ENCODE results near the gene GOLGA8B. TPM values are rescaled to one million over a fixed set of nuclear protein-coding genes. Genes with fewer than 3 reads are reported as not detected.
"Not testable (repeated sequence)": the region's sequence is repeated elsewhere in the genome, so short reads cannot be mapped to it uniquely, and the experiment has no call there.

GOLGA8B gene
- total RNA-seq, 1 donor from 2014 or later, result 31.3 TPM

DNA sequence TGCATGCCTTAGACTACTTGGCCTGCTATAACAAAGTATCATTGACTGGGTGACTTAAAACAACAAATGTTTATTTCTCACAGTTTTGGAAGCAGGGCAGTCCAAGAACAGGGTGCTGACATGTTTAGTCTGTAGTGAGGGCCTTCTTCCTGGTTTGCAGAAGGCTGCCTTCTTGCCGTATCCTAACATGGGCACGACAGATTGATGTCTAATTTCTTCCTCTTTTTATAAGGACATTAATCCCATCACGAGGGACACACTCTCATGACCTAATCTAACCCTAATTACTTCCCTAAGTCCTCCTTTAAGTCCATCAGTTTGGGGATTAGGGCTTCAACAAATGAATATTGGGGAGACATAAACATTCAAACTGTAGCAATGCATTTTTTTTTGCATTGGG, 10.9 kb upstream of the GOLGA8B start:
- DNase-seq, result no peak

DNA sequence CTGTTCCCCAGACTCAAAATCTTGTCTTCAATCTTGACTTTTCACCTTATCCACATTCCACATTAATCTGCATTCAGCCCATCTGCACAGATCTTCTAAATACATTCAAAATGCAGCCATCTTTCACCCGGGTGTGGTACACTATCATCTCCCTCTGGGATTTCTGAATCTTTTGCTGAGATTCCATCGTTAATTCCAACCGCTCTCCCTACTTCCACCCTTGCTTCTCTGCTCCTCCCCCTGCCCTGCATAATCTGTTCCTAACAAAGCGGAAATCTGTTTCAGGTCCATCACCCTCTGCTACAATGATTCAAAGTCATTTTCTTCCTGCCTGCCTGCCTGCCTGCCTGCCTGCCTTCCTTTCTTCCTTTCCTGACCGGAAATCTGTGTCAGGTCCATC, 7.9 kb upstream of the GOLGA8B start:
- no peak for DNase-seq

DNA sequence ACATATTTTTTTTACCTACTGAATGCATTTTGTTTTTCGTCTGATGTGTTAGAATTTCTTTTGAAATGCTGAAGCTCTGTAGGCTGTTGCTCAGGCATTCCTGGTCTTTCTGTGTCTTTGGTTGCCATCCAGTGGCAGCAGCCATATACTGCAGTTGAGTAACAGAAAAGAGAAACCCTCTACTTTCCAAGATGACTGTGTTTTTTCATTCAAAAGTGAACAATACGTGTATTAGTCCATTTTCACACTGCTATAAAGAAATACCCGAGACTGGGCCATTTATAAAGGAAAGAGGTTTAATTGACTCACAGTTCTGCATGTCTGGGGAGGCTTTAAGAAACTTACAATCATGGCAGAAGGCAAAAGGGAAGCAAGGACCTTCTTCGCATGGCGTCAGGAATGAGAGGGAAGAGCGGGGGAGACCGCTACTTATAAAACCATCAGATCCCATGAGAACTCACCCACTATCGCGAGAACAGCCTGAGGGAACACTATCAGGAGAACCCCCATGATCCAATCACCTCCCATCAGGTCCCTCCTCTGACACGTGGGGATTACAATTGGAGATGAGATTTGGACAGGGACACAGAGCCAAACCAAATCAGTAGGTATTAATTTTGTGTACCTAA, 4.7 kb upstream of the GOLGA8B start:
- DNase-seq, result peak; percentile 82

DNA sequence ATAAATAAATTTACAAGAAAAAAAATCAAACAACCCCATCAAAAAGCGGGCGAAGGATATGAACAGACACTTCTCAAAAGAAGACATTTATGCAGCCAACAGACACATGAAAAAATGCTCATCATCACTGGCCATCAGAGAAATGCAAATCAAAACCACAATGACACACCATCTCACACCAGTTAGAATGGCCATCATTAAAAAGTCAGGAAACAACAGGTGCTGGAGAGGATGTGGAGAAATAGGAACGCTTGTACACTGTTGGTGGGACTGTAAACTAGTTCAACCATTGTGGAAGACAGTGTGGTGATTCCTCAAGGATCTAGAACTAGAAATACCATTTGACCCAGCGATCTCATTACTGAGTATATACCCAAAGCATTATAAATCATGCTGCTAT, 2.5 kb upstream of the GOLGA8B start:
- DNase-seq, result not testable (repeated sequence)

DNA sequence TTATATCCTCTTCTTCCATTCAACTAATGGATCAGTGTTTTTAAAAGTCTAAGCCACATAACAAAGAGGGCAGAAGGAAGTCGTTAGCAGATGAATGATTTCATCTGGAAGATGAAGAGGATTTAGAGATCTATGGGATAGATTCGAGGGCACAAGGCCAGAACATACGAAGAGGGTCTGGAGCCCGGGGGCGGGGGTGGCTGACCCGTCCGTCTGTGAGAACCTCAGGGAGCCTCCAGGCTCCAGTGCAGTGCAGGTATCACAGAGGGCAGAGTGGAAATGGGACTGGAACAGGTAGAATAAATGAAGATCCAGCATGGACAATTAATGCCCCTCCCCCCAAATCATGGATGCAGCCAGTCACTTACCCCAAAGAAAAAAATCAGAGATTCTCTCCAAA, 1.5 kb upstream of the GOLGA8B start:
- DNase-seq, result no peak

DNA sequence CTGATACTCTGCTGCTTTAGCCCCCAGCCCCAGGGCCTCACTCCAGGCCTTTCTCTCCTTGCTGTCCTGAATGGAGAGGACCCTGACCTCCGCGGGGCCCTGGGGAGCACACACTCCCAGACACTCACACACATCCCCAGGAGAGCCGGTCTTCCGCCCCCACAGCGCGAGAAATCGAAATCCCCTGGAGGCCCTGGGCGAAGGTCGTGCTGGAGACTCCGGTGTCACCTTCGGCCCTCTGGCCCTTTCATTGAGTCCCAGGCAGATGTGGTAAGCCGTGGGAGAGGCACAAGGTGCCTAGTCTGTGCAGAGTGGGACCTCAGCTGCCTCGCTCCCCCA, 848 bp upstream of the GOLGA8B start:
- no peak for DNase-seq

DNA sequence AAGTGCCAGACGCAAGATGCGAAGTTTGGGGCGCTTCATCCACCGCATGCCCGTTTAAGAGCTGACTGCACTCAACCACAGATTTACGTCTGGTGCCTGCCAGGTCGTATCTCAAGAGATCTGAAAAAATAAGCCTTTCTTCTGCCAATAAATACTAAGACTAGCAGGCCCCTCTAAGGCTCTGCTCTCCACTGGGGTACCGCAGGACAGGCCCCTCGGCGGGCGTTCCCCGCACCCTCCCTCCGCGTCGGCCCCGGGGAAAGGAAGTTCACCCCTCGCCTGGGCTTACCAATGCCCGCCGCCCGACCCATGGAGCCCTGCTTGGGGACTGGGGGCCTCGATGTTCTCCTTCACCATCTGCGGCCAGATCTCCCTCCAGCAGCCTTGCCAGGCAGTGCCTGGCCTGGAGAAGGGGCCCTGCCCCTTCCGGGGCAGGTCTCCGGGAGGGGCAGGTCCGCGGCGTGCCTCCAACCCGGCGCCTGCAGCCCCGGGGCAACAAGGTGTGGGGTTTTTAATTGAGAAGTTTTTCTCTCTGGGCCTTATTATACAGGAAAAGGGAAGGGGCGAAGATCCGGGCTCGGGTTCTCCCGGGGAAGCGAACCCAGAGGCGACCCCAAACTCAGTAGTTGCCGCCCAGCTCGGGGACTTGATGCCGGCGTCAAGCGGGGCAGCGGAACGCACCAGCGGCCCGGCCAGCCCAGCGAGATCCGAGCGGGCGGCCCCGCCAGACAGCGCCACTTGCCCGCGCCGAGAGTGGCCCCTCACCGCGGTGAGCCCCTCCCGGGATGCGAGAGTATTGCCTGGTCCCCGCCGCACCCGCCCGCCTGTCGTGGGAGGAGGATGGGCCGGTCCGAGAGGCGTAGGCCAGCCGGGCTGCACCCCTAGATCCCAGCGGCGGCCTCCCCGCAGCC, 735 bp downstream of the GOLGA8B start:
- peak; percentile 31 for DNase-seq

DNA sequence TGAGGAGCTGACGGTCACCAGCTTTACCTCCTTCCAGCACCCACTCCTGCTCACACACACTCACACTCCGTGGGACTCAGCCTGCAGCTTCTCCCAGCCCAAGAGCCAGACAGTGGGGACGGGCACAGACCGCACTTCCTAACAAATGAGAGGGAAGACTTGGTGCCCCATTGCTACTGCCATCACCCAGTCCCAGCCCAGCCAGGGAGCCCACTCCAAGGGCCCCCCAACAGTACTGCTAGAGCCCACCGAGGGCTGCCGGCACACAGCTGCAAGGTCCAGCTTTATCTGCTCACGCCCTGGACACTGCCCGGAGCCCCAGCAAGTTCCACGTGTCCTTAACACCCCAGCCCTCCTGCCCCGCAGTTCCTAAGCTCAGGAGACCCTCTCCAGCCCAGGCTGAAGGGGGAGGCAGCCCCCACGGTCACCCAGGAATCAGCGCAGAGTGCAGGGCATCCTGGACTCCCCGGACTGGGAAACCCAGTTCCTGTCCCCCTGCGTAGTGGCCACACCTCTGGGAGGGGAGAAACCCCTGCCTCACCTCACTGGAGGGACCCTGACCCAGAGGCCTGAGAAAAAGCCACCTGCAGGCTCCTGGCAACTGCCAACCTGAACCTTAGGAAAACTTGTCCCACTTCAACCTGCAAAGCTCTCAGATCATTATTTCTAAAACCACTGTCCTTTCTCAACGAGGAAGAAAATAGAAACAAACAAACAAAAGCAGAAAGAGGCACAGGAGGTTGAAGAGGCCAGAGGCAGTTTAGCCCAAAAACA, 1.6 kb downstream of the GOLGA8B start:
- DNase-seq, result not testable (repeated sequence)

DNA sequence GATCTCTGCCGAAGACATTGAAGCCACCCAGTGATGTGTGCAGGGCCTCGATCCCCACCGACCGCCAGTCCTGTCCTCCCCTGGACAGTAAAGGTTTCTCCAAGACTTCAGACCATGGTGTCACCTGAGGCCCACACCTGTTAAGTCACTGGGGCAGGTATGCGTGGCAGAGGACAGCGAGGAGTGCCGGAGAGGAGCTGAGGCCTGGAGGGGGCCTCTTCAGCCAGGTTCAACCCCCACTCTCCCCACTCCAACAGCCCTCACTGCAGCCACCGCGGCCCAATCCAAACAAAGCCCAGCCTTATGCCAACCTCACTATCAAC, 2.4 kb downstream of the GOLGA8B start:
- DNase-seq, result no peak

DNA sequence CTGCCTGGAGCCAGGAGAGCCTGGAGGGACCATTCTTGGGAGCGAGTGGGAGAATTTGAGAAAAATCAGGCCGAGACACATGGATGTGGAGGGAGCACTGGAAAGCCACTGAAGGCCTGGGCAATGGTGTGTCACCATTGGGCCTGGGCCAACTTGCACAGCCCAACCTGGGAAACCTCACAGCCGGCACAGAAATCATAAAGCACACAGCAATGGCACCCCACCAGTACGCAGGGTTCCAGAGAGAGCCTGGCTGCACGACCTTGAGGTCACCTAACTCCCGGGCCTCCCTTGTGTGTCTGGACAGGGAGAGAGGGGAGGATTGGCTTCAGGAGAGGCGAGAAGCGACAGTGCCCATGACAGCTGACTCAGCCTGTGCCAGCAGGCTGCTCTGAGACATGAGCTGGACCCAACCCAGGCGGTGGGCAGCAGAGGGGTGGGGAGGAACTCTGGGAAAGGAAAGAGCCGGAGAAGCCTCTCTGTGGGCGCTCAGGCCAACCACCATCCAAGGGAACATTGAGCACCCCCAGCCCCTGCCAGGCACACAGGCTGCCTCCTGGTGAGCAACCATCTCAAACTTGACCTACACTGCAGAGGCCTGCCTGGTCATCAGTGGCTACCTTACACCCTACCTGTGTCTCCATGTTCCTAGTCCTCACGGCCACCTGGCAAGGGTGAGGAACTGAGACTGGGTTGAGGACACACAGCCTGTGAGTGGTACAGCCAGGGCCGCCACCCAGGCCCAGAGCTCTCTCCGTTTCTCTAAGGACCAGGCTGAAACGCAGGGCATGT, 3.0 kb downstream of the GOLGA8B start:
- peak; percentile 76 for DNase-seq

DNA sequence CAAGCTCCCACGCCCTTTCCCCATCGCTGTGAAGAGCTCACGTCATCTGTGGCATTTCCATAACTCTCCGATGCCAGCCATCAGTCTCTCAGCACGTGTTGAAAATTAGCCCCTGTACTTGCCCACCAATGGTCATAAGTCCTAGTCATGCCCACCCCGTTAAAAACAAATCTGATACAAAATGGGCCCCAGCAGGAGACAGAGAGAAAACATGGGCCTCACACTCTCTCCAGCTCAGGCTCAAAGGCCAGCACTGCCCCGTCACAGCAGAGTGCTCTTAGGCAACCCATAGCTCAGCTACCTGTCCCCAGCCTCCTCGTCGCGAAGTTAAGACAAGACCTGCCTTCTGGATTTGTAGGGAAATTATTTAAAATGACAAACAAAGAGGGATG, 5.2 kb downstream of the GOLGA8B start:
- no peak for DNase-seq

DNA sequence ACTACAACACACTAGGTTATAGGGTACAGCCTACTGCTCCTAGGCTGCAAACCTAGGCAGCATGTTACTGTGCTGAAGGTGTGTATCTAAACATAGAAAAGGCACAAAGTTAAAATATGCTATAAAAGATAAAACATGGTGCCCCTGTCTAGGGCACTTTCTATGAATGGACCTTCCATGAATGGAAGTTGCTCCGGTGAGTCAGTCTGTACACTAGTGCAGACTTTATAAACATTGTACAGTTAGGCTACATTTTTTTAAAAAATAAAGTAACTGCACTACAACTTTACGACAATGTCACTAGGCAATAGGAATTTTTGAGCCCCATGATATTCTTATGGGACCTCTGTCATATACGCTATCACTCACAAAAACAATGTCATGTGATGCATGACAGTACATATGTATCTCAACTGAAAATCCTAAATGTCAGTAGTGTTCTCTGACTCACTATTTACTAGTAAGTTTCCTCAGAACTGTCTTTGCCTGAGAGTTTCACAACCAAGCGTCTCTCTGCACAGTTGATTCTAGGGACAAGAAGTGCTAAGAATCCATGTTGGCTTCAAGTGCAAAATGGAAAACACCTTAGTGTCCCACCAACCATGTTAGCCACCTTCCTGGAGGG, 5.7 kb downstream of the GOLGA8B start:
- not testable (repeated sequence) for DNase-seq

DNA sequence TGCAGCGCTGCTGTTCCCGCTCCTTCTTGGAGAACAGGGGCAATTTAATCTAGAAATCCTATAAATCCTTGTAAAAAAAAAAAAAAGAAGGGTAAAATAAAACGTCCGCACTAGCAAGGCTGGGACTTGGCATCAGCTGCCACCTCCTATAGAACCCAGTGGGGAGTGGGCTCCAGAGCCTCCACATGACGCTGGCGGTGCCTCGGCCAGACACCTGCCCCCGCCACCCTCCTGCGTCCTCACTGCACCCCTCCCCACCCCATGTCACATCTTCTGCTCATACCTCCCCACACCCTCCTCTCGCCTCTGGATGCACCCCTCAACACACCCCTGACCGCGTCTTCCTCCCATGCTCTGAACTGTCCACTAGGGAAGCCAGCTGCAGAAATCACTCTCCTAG, 8.4 kb downstream of the GOLGA8B start:
- DNase-seq, result not testable (repeated sequence)

DNA sequence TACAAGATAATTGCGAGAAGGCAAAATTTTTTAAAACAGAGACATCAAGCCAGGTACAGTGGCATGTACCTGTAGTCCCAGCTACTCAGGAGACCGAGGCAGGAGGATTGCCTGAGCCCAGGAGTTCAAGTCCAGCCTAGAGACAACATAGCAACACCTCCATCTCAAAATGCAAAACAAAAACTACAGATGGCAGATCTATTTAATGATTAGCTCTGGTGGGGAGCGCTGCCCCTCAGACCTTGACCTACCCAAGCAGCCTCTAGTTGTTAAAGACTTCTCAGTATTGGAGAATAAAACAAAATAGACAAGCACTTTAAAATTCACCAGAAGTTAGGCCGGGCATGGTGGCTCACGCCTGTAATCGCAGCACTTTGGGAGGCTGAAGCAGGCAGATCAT, 10.5 kb downstream of the GOLGA8B start:
- not testable (repeated sequence) for DNase-seq

DNA sequence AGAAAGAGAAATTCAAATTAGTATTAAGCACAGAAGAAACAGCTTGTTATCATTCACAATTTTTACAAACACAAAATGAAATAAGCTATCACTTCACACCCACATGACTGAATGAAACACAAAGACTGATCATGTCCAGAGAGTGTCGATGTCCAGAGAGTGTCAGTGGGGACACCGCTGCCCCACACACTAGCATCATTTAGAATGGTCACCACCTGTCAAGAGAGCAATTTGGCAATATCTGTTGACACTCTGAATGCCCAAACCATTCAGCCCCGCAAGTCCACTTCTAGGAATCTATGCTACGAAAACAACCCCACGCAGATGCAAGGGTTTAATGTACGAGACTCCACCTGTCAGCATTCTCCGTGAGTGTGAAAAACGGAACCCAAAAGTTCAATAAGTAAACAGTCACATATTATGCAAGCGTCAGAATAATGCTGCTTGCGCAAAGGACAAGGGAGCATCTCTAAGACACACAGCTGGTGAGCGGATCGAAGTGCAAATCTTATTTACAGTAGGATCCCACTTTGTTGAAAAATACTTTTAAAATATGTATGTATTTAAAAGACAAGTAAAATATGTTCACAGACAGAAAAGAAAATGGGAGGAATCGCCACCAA, 11.3 kb downstream of the GOLGA8B start:
- not testable (repeated sequence) for DNase-seq

DNA sequence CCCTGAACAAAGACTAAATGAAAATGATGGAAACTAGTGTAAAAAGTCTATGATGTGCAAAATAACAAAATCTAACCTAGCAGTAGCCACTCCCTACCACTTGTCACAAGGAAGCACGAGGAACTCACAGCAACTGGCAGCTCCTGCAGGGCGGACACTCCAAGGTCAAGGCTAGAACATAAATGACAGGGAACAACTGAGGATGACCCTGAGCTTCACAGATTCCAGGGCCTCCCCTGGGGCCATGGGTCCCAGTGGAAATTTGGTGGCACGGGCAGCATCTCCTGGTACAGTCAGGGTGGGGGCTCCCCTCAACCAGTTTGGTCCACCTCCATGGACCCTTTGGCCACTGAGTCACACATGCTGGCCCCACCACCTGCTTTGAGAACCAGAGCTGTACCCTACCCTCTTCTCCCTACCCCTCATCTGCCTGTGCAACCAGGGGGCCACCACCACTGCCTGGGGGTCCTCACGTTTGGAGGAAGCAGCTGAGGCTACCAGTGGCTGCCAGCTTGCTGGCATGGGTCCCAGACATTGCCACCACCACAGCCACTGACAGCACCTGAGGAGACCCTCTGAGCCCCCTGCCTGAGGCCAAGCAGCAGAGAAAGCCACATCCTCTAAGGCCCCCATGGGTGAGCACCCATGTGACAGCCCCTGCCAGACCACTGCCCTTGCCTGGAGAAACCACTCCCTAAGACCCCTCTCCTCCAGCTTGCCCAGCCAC, 13.6 kb downstream of the GOLGA8B start:
- not testable (repeated sequence) for DNase-seq

DNA sequence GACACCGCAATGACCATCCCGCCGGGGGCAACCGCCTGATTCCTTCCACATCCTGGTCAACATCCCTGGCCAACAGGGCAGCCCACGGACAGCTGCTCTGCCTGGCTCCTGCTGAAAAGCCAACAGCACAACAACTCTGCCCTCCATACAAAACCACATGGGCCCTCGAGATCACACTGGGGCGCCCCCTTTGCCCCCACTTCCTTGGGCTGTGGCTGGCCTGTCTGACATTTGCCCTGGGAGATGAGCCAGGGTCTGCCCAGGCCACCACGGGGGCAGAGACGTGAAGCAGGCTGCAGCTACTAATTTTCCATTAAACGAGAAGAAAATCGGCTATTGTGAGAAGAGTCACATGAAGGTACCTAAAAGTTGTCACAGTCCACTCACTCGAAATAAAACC, 16.3 kb downstream of the GOLGA8B start:
- not testable (repeated sequence) for DNase-seq

DNA sequence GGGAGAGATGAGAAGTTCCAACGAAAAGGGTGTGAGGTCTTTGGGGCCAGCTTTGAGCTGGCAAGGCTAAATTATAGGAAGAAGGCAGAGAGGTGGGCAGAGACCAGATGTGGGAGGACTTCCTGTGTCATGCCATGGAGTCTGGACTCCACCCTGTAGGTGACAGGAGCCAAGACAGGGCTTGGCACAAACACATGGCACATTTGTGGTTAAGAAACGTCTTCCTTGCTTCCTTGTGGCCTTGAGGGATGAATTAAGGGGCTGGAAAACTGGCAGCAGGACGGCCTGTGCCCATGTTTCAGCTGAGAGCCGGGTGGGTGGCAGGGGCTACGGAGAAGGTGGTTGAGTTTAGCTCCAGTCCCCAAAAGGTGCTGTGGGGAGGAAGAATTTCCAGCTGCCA, 18.7 kb downstream of the GOLGA8B start:
- not testable (repeated sequence) for DNase-seq

DNA sequence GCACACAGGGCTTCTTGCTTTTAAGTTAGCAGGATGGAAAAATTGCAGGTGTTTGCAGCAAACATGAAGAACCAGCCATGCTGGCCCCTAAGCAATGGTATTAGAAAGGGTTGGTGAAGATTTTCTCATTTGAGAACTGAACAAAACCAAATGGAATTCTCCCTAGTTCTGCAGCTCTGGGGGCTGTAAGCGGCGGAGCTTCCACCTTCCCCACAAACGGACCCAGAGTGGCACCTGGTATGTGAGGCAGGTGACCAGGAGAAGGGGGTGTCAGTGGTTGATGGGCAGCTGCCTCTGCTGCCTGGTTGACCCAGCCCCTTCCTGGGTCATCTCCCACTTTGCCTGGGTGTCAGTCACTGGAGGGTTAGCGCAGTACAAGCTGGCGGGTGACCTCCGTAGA, 22.6 kb downstream of the GOLGA8B start:
- not testable (repeated sequence) for DNase-seq

DNA sequence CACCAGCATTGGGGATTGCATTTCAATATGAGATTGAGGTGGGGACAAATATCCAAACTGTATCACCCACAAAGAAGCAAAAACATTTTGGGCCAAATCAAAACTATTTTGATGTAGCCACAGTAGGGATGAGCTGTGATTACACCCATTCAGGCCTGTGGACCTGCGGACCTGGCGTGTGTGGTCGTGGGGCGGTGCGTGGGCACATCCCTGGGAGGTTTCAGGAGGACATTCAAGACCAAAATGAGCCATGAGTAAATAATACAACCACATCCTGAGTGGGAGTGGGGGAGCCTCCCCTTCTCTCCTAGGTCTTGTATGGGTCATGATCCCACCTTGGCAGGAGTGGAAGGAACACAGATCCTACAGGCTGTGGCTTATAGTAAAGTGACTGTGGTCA, 23.7 kb downstream of the GOLGA8B start:
- DNase-seq, result not testable (repeated sequence)

DNA sequence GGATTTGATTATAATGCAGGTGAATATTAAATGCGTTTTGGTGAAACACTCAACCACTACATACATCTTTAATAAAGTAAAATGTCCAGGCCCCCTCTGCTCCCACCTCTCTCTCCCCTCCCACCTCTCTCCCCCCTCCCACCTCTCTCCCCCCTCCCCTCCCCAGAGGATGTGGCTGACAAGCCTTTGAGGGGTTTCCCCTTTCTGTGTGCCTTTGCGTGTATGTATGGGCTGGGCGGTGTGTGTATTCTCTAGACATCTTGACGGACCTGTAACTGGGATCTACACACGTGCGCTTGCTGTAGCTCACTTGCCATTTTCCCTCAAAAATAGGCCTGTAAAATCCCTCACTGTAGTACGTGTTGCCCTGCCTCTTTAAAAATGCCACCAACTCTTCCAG, 28.3 kb downstream of the GOLGA8B start:
- DNase-seq, result not testable (repeated sequence)

Measured in tongue (tissue), 2 donors.